WTC11 (cell line): Measurements from ENCODE around the gene ASPHD2. TPM values are rescaled to one million over a fixed set of nuclear protein-coding genes. Genes with fewer than 3 reads are reported as not detected.
A peak's percentile ranks its signal among the peaks of the same experiment; 100 is the strongest.

Source experiments
- ATF1 ChIP-seq: sonication (generic); formaldehyde crosslinking; IDR thresholded peaks from 2 replicates; pipeline ENCODE4 v1.8.1; 2023; ENCODE audit warnings: mild to moderate bottlenecking, moderate library complexity, missing genetic modification reagents
- CBFB ChIP-seq: sonication (generic); formaldehyde crosslinking; IDR thresholded peaks from 2 replicates; pipeline ENCODE4 v1.8.1; 2022; ENCODE audit warnings: mild to moderate bottlenecking, low read depth, missing genetic modification reagents
- CREB1 ChIP-seq: sonication (generic); formaldehyde crosslinking; IDR thresholded peaks from 2 replicates; pipeline ENCODE4 v1.8.0; 2023; ENCODE audit warnings: mild to moderate bottlenecking, missing genetic modification reagents
- CREM ChIP-seq: sonication (generic); formaldehyde crosslinking; IDR thresholded peaks from 2 replicates; pipeline ENCODE4 v1.8.1; 2022; ENCODE audit warnings: mild to moderate bottlenecking, missing genetic modification reagents, moderate library complexity
- ETV6 ChIP-seq: sonication (generic); formaldehyde crosslinking; IDR thresholded peaks from 2 replicates; pipeline ENCODE4 v1.8.1; 2022; ENCODE audit warnings: mild to moderate bottlenecking, missing genetic modification reagents
- FOXP1 ChIP-seq: sonication (generic); formaldehyde crosslinking; IDR thresholded peaks from 2 replicates; pipeline ENCODE4 v1.8.0; 2022; ENCODE audit warnings: missing genetic modification reagents, mild to moderate bottlenecking, moderate library complexity, borderline replicate concordance
- MYBL2 ChIP-seq: sonication (generic); formaldehyde crosslinking; IDR thresholded peaks from 2 replicates; pipeline ENCODE4 v1.8.1; 2023; ENCODE audit warnings: mild to moderate bottlenecking, moderate library complexity, missing genetic modification reagents
- NR2C2 ChIP-seq: sonication (generic); formaldehyde crosslinking; IDR thresholded peaks from 2 replicates; pipeline ENCODE4 v1.8.0; 2022; ENCODE audit warnings: mild to moderate bottlenecking, missing genetic modification reagents
- NR3C1 ChIP-seq: sonication (generic); formaldehyde crosslinking; conservative IDR thresholded peaks from 2 replicates; pipeline ENCODE4 v1.8.1; 2023; ENCODE audit warnings: low read depth, mild to moderate bottlenecking, missing genetic modification reagents
- SP1 ChIP-seq: sonication (generic); formaldehyde crosslinking; conservative IDR thresholded peaks from 2 replicates; pipeline ENCODE4 v1.8.1; 2022; ENCODE audit warnings: missing genetic modification reagents
- TEAD1 ChIP-seq: sonication (generic); formaldehyde crosslinking; IDR thresholded peaks from 2 replicates; pipeline ENCODE4 v1.8.0; 2022; ENCODE audit warnings: mild to moderate bottlenecking, missing genetic modification reagents
- TEAD4 ChIP-seq: sonication (generic); formaldehyde crosslinking; IDR thresholded peaks from 2 replicates; pipeline ENCODE4 v1.8.0; 2022; ENCODE audit warnings: mild to moderate bottlenecking, missing genetic modification reagents
- ZNF138 ChIP-seq: sonication (generic); formaldehyde crosslinking; conservative IDR thresholded peaks from 2 replicates; pipeline ENCODE4 v1.8.1; 2022; ENCODE audit warnings: mild to moderate bottlenecking, moderate library complexity, missing genetic modification reagents
- ZNF317 ChIP-seq: sonication (generic); formaldehyde crosslinking; IDR thresholded peaks from 2 replicates; pipeline ENCODE4 v1.8.1; 2023; ENCODE audit warnings: low read depth, mild to moderate bottlenecking, moderate library complexity, missing genetic modification reagents, borderline replicate concordance
- ZNF396 ChIP-seq: fragments of 250-450 bp; sonication (Bioruptor Pico); IDR thresholded peaks from 2 replicates; pipeline ENCODE4 v1.8.0; 2021; ENCODE audit warnings: mild to moderate bottlenecking, moderate library complexity, borderline replicate concordance
- total RNA-seq: library from RNA; stranded (reverse); gene quantifications from 3 replicates; pipeline ENCODE4 v1.2.3, GENCODE V29; 2021
- TF ChIP-seq, protein P1 (sequence below): sonication (generic); formaldehyde crosslinking; IDR thresholded peaks from 2 replicates; pipeline ENCODE4 v1.8.0; 2023; ENCODE audit warnings: missing genetic modification reagents, mild to moderate bottlenecking, borderline replicate concordance
- TF ChIP-seq, protein P2 (sequence below): sonication (generic); formaldehyde crosslinking; IDR thresholded peaks from 2 replicates; pipeline ENCODE4 v1.8.1; 2023; ENCODE audit warnings: mild to moderate bottlenecking, missing genetic modification reagents
- TF ChIP-seq, protein P3 (sequence below): sonication (generic); formaldehyde crosslinking; IDR thresholded peaks from 2 replicates; pipeline ENCODE4 v1.8.0; 2022; ENCODE audit warnings: mild to moderate bottlenecking, missing genetic modification reagents
- TF ChIP-seq, protein P4 (sequence below): sonication (generic); formaldehyde crosslinking; conservative IDR thresholded peaks from 2 replicates; pipeline ENCODE4 v1.8.1; 2022; ENCODE audit warnings: mild to moderate bottlenecking, missing genetic modification reagents
- TF ChIP-seq, protein P5 (sequence below): sonication (generic); formaldehyde crosslinking; IDR thresholded peaks from 2 replicates; pipeline ENCODE4 v1.8.0; 2022; ENCODE audit warnings: mild to moderate bottlenecking, missing genetic modification reagents
- TF ChIP-seq, protein P6 (sequence below): sonication (generic); formaldehyde crosslinking; conservative IDR thresholded peaks from 2 replicates; pipeline ENCODE4 v1.8.1; 2023; ENCODE audit warnings: mild to moderate bottlenecking, low read depth, missing genetic modification reagents, moderate library complexity
- TF ChIP-seq, protein P7 (sequence below): sonication (generic); formaldehyde crosslinking; IDR thresholded peaks from 2 replicates; pipeline ENCODE4 v1.8.1; 2023; ENCODE audit warnings: mild to moderate bottlenecking, moderate library complexity, missing genetic modification reagents
- TF ChIP-seq, protein P8 (sequence below): sonication (generic); formaldehyde crosslinking; IDR thresholded peaks from 2 replicates; pipeline ENCODE4 v1.8.1; 2023; ENCODE audit warnings: mild to moderate bottlenecking, missing genetic modification reagents, moderate library complexity

Gene ASPHD2
- total RNA-seq, 1 experiment from 2014 or later: 7.1 TPM

DNA sequence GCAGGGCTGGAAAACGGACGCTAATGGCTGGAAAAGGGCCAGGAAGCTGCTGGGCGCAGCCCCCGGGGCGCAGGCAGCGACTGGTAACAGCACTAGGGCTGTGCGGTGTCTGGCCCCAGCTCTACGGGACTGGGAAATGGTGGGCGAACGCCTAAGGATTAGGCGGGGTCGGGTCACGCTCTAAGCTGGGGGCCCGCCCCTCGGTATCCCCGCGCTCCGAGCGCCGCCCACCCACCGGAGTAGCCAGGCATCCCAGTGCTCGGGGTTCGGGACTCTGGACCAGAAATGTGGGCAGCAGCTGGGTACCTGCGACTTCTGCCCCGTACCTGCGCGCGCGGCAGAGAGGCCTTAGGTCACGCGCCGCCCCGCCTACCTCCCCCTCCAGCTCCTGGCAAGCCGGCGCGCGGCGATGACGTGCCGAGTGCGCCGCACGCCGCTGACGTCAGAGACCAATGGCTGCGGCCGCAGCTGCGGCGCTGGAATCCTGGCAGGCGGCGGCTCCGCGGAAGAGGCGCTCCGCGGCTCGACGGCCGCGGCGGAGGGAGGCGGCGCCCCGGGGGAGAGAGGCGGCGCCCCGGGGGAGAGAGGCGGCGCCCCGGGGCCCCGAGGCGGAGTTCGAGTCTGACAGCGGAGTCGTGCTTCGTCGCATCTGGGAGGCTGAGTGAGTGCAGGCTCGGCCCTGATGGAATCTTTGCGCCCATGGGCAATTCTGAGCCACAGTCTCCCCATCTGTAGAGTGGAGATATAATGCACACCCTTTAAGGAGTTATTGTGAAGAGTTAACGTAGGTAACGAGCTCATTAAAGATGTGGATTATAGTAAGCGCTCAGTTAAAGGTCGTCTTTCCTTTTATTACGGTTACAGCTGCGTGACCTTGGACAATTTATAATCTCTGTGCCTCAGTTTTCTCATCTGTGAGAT is 54.6 kb downstream of the ASPHD2 start, which contains the start of the genes HPS4 and SRRD (continued):
- TF ChIP-seq FOXP1 (CRISPR knock-in tag) (peak; percentile 77), MYBL2 (CRISPR knock-in tag) (no peak; the same call in 1 of the 2 replicates), CBFB (CRISPR knock-in tag) (peak; percentile 89; the same call in 1 of the 2 replicates), CREM (CRISPR knock-in tag) (peak; percentile 100), NR3C1 (CRISPR knock-in tag) (0 out of 2 replicates have a peak, but pooled peaks have one; percentile 77), ZNF138 (CRISPR knock-in tag) (0 out of 2 replicates have a peak, but pooled peaks have one; percentile 25), ATF1 (peak; percentile 97; the same call in 1 of the 2 replicates), NR2C2 (CRISPR knock-in tag) (no peak), TEAD1 (CRISPR knock-in tag) (peak; percentile 48; the same call in 1 of the 2 replicates), ZNF317 (CRISPR knock-in tag) (no peak), TEAD4 (CRISPR knock-in tag) (no peak), CREB1 (CRISPR knock-in tag) (peak; percentile 97), ETV6 (CRISPR knock-in tag) (peak; percentile 96), SP1 (peak; percentile 93), ZNF396 (CRISPR knock-in tag) (no peak)
- TF ChIP-seq, protein P1, sequence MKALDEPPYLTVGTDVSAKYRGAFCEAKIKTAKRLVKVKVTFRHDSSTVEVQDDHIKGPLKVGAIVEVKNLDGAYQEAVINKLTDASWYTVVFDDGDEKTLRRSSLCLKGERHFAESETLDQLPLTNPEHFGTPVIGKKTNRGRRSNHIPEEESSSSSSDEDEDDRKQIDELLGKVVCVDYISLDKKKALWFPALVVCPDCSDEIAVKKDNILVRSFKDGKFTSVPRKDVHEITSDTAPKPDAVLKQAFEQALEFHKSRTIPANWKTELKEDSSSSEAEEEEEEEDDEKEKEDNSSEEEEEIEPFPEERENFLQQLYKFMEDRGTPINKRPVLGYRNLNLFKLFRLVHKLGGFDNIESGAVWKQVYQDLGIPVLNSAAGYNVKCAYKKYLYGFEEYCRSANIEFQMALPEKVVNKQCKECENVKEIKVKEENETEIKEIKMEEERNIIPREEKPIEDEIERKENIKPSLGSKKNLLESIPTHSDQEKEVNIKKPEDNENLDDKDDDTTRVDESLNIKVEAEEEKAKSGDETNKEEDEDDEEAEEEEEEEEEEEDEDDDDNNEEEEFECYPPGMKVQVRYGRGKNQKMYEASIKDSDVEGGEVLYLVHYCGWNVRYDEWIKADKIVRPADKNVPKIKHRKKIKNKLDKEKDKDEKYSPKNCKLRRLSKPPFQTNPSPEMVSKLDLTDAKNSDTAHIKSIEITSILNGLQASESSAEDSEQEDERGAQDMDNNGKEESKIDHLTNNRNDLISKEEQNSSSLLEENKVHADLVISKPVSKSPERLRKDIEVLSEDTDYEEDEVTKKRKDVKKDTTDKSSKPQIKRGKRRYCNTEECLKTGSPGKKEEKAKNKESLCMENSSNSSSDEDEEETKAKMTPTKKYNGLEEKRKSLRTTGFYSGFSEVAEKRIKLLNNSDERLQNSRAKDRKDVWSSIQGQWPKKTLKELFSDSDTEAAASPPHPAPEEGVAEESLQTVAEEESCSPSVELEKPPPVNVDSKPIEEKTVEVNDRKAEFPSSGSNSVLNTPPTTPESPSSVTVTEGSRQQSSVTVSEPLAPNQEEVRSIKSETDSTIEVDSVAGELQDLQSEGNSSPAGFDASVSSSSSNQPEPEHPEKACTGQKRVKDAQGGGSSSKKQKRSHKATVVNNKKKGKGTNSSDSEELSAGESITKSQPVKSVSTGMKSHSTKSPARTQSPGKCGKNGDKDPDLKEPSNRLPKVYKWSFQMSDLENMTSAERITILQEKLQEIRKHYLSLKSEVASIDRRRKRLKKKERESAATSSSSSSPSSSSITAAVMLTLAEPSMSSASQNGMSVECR (CRISPR knock-in tag): peak; percentile 60; the same call in 1 of the 2 replicates
- TF ChIP-seq, protein P2, sequence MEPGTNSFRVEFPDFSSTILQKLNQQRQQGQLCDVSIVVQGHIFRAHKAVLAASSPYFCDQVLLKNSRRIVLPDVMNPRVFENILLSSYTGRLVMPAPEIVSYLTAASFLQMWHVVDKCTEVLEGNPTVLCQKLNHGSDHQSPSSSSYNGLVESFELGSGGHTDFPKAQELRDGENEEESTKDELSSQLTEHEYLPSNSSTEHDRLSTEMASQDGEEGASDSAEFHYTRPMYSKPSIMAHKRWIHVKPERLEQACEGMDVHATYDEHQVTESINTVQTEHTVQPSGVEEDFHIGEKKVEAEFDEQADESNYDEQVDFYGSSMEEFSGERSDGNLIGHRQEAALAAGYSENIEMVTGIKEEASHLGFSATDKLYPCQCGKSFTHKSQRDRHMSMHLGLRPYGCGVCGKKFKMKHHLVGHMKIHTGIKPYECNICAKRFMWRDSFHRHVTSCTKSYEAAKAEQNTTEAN (CRISPR knock-in tag): peak; percentile 86
- TF ChIP-seq, protein P3, sequence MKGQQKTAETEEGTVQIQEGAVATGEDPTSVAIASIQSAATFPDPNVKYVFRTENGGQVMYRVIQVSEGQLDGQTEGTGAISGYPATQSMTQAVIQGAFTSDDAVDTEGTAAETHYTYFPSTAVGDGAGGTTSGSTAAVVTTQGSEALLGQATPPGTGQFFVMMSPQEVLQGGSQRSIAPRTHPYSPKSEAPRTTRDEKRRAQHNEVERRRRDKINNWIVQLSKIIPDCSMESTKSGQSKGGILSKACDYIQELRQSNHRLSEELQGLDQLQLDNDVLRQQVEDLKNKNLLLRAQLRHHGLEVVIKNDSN (CRISPR knock-in tag): peak; percentile 89
- TF ChIP-seq, protein P4, sequence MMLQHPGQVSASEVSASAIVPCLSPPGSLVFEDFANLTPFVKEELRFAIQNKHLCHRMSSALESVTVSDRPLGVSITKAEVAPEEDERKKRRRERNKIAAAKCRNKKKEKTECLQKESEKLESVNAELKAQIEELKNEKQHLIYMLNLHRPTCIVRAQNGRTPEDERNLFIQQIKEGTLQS (CRISPR knock-in tag): no peak
- TF ChIP-seq, protein P5, sequence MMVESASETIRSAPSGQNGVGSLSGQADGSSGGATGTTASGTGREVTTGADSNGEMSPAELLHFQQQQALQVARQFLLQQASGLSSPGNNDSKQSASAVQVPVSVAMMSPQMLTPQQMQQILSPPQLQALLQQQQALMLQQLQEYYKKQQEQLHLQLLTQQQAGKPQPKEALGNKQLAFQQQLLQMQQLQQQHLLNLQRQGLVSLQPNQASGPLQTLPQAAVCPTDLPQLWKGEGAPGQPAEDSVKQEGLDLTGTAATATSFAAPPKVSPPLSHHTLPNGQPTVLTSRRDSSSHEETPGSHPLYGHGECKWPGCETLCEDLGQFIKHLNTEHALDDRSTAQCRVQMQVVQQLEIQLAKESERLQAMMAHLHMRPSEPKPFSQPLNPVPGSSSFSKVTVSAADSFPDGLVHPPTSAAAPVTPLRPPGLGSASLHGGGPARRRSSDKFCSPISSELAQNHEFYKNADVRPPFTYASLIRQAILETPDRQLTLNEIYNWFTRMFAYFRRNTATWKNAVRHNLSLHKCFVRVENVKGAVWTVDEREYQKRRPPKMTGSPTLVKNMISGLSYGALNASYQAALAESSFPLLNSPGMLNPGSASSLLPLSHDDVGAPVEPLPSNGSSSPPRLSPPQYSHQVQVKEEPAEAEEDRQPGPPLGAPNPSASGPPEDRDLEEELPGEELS (CRISPR knock-in tag): peak; percentile 77
- TF ChIP-seq, protein P6, sequence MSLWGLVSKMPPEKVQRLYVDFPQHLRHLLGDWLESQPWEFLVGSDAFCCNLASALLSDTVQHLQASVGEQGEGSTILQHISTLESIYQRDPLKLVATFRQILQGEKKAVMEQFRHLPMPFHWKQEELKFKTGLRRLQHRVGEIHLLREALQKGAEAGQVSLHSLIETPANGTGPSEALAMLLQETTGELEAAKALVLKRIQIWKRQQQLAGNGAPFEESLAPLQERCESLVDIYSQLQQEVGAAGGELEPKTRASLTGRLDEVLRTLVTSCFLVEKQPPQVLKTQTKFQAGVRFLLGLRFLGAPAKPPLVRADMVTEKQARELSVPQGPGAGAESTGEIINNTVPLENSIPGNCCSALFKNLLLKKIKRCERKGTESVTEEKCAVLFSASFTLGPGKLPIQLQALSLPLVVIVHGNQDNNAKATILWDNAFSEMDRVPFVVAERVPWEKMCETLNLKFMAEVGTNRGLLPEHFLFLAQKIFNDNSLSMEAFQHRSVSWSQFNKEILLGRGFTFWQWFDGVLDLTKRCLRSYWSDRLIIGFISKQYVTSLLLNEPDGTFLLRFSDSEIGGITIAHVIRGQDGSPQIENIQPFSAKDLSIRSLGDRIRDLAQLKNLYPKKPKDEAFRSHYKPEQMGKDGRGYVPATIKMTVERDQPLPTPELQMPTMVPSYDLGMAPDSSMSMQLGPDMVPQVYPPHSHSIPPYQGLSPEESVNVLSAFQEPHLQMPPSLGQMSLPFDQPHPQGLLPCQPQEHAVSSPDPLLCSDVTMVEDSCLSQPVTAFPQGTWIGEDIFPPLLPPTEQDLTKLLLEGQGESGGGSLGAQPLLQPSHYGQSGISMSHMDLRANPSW: 0 out of 2 replicates have a peak, but pooled peaks have one; percentile 56
- TF ChIP-seq, protein P7, sequence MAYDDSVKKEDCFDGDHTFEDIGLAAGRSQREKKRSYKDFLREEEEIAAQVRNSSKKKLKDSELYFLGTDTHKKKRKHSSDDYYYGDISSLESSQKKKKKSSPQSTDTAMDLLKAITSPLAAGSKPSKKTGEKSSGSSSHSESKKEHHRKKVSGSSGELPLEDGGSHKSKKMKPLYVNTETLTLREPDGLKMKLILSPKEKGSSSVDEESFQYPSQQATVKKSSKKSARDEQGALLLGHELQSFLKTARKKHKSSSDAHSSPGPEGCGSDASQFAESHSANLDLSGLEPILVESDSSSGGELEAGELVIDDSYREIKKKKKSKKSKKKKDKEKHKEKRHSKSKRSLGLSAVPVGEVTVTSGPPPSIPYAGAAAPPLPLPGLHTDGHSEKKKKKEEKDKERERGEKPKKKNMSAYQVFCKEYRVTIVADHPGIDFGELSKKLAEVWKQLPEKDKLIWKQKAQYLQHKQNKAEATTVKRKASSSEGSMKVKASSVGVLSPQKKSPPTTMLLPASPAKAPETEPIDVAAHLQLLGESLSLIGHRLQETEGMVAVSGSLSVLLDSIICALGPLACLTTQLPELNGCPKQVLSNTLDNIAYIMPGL: peak; percentile 70
- TF ChIP-seq, protein P8, sequence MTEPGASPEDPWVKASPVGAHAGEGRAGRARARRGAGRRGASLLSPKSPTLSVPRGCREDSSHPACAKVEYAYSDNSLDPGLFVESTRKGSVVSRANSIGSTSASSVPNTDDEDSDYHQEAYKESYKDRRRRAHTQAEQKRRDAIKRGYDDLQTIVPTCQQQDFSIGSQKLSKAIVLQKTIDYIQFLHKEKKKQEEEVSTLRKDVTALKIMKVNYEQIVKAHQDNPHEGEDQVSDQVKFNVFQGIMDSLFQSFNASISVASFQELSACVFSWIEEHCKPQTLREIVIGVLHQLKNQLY (CRISPR knock-in tag): 0 out of 2 replicates have a peak, but pooled peaks have one; percentile 36
